Glutamatergic neuron (in vitro differentiated cells): ENCODE results near the gene FBXL7. TPM values are rescaled to one million over a fixed set of nuclear protein-coding genes. Genes with fewer than 3 reads are reported as not detected.

Experiments used
- DNase-seq: peaks from one replicate; pipeline ENCODE4 v3.0.0; 2022
- H3K27ac Mint-ChIP-seq: one replicate; pipeline ENCODE4 v1.8.0; 2020; ENCODE audit warnings: mild to moderate bottlenecking, mixed read lengths, inconsistent platforms; ENCODE audit not compliant: unreplicated experiment
- H3K27me3 Mint-ChIP-seq: one replicate; pipeline ENCODE4 v1.8.0; 2020; ENCODE audit warnings: mild to moderate bottlenecking, moderate library complexity, mixed read lengths, inconsistent platforms; ENCODE audit not compliant: unreplicated experiment
- H3K36me3 Mint-ChIP-seq: one replicate; pipeline ENCODE4 v1.8.0; 2020; ENCODE audit warnings: mild to moderate bottlenecking, mixed read lengths, inconsistent platforms; ENCODE audit not compliant: unreplicated experiment
- H3K4me1 Mint-ChIP-seq: one replicate; pipeline ENCODE4 v1.8.0; 2020; ENCODE audit warnings: mild to moderate bottlenecking, low read depth, mixed read lengths, inconsistent platforms; ENCODE audit not compliant: unreplicated experiment
- H3K4me3 Mint-ChIP-seq: one replicate; pipeline ENCODE4 v1.8.0; 2020; ENCODE audit warnings: mild to moderate bottlenecking, mixed read lengths, inconsistent platforms; ENCODE audit not compliant: unreplicated experiment
- H3K9me3 Mint-ChIP-seq: one replicate; pipeline ENCODE4 v1.8.0; 2020; ENCODE audit warnings: mild to moderate bottlenecking, moderate library complexity, mixed read lengths, inconsistent platforms; ENCODE audit not compliant: unreplicated experiment
- CTCF ChIP-seq: fragments of 200-600 bp; sonication (generic); IDR thresholded peaks from one replicate; pipeline ENCODE4 v1.5.0; 2021; ENCODE audit not compliant: partially characterized antibody, unreplicated experiment
- total RNA-seq: library from RNA; stranded (reverse); fragmentation: NEBNext Ultra II Directional; extraction: Animal tissue kit (Norgen Biotek cat#: 25700); gene quantifications from one replicate; pipeline ENCODE4 v1.2.1, GENCODE V29; 2021; ENCODE audit not compliant: unreplicated experiment

Gene FBXL7
- total RNA-seq, 1 donor from 2014 or later, result 25.3 TPM

- no peaks in the 10 kb centered on the region for H3K36me3 Mint-ChIP-seq
- H3K4me3 Mint-ChIP-seq, result no peak overlapping the region
- H3K4me1 Mint-ChIP-seq, result peaks cover 51% of the 10 kb centered on the region
- no peak overlapping the region for H3K27ac Mint-ChIP-seq
- peaks cover 7% of the 10 kb centered on the region for H3K27me3 Mint-ChIP-seq
- TF ChIP-seq CTCF, result no peak
- no peak for DNase-seq
- peaks cover 11% of the 10 kb centered on the region for H3K9me3 Mint-ChIP-seq
These were observed 194.8 kb downstream of the FBXL7 start for GRCh38 chr5:15694696-15695214.

- peaks cover 51% of the 10 kb centered on the region for H3K4me1 Mint-ChIP-seq
- H3K27ac Mint-ChIP-seq, result peak overlapping the region; percentile 35
- TF ChIP-seq CTCF, result no peak
- no peak overlapping the region for H3K4me3 Mint-ChIP-seq
- peaks cover 7% of the 10 kb centered on the region for H3K27me3 Mint-ChIP-seq
- no peaks in the 10 kb centered on the region for H3K36me3 Mint-ChIP-seq
- DNase-seq, result no peak
- H3K9me3 Mint-ChIP-seq, result peaks cover 11% of the 10 kb centered on the region
These were observed 195.3 kb downstream of the FBXL7 start for GRCh38 chr5:15695215-15695731.

GRCh38 chr5:15700373-15700772 is 200.4 kb downstream of the FBXL7 start:
- Mint-ChIP-seq H3K4me1 (peaks cover 20% of the 10 kb centered on the region), H3K4me3 (no peak overlapping the region), H3K27me3 (peaks cover 2% of the 10 kb centered on the region), H3K9me3 (no peaks in the 10 kb centered on the region), H3K36me3 (no peaks in the 10 kb centered on the region), H3K27ac (no peak overlapping the region)
- no peak for DNase-seq
- no peak for TF ChIP-seq CTCF

GRCh38 chr5:15702102-15702501 is 202.1 kb downstream of the FBXL7 start:
- Mint-ChIP-seq H3K27me3 (peaks cover 5% of the 10 kb centered on the region), H3K9me3 (no peaks in the 10 kb centered on the region), H3K4me3 (no peak overlapping the region), H3K36me3 (no peaks in the 10 kb centered on the region), H3K27ac (no peak overlapping the region), H3K4me1 (peaks cover 19% of the 10 kb centered on the region)
- TF ChIP-seq CTCF, result no peak
- DNase-seq, result no peak

- Mint-ChIP-seq H3K4me1 (peaks cover 19% of the 10 kb centered on the region), H3K4me3 (no peak overlapping the region), H3K27me3 (peaks cover 6% of the 10 kb centered on the region), H3K36me3 (no peaks in the 10 kb centered on the region), H3K9me3 (no peaks in the 10 kb centered on the region), H3K27ac (peak overlapping the region; percentile 18)
- no peak for TF ChIP-seq CTCF
- no peak for DNase-seq
These were observed 203.9 kb downstream of the FBXL7 start for GRCh38 chr5:15703901-15704300.
